NB4 (cell line): Measurements from ENCODE around the gene EXOC4.

Source experiments
- CTCF ChIP-seq: IDR thresholded peaks from one replicate; pipeline ENCODE4 v1.5.1; 2012; ENCODE audit warnings: low read depth, low read length
- MAX ChIP-seq: IDR thresholded peaks from 2 replicates; pipeline ENCODE4 v1.6.1; 2011; ENCODE audit warnings: low read depth, low read length
- MYC ChIP-seq: IDR thresholded peaks from 2 replicates; pipeline ENCODE4 v1.6.1; 2011; ENCODE audit warnings: low read depth, low read length
- POLR2A ChIP-seq: IDR thresholded peaks from 2 replicates; pipeline ENCODE4 v1.6.1; 2011; ENCODE audit warnings: mild to moderate bottlenecking; ENCODE audit not compliant: insufficient read length; ENCODE audit errors: extremely low read depth

GRCh38 chr7:133822001-133822641 is 569.2 kb downstream of the EXOC4 start:
- no peak for TF ChIP-seq POLR2A
- TF ChIP-seq CTCF, result no peak
- no peak for TF ChIP-seq MYC
- no peak for TF ChIP-seq MAX
